ENCODE results near the gene BHMT2.

The BHMT2 gene

GRCh38 chr5:79069488-79070349 is at the start of gene BHMT2, which contains the start of gene DMGDH:
BHMT2 (plus strand) TSS chr5:79069767; CDS start chr5:79069783, 16 bp downstream.
DMGDH (minus strand) TSS chr5:79069674; CDS start chr5:79069620, 54 bp downstream.
- Mint-ChIP-seq H3K27ac (no peak within 1 kb of the TSS), H3K4me3 (peak within 1 kb of the TSS in 1 of 2 donors; percentile 33), H3K4me1 (peaks cover 6% of the 10 kb centered on the region), H3K27me3 (peaks cover 47% of the 10 kb centered on the region), H3K9me3 (no peaks in the 10 kb centered on the region)
- peak; percentile 68 for ATAC-seq
- peak in 1 of 2 donors; percentile 7 for DNase-seq

GRCh38 chr5:79020861-79021561 is 48.6 kb upstream of the BHMT2 start:
- DNase-seq, result peak; percentile 20 to 43
- H3K27me3 Mint-ChIP-seq, result peaks cover 74% of the 10 kb centered on the region
- no peak overlapping the region for H3K27ac Mint-ChIP-seq
- H3K9me3 Mint-ChIP-seq, result no peaks in the 10 kb centered on the region
- H3K4me1 Mint-ChIP-seq, result peaks cover 17% of the 10 kb centered on the region
- peak; percentile 73 for ATAC-seq
- no peak overlapping the region for H3K4me3 Mint-ChIP-seq

- no peak for DNase-seq
- ATAC-seq, result no peak
- H3K27ac Mint-ChIP-seq, result no peak overlapping the region
- H3K4me1 Mint-ChIP-seq, result peaks cover 17% of the 10 kb centered on the region
- H3K9me3 Mint-ChIP-seq, result no peaks in the 10 kb centered on the region
- H3K27me3 Mint-ChIP-seq, result peaks cover 74% of the 10 kb centered on the region
- no peak overlapping the region for H3K4me3 Mint-ChIP-seq
These were observed 47.8 kb upstream of the BHMT2 start for GRCh38 chr5:79021753-79022152.

GRCh38 chr5:79022771-79023170 is 46.8 kb upstream of the BHMT2 start:
- no peak overlapping the region for H3K27ac Mint-ChIP-seq
- no peak overlapping the region for H3K4me3 Mint-ChIP-seq
- no peaks in the 10 kb centered on the region for H3K9me3 Mint-ChIP-seq
- DNase-seq (no peak), ATAC-seq (no peak)
- H3K4me1 Mint-ChIP-seq, result peaks cover 17% of the 10 kb centered on the region
- peaks cover 74% of the 10 kb centered on the region for H3K27me3 Mint-ChIP-seq

GRCh38 chr5:79023348-79023747 is 46.2 kb upstream of the BHMT2 start:
- DNase-seq, result no peak
- no peak for ATAC-seq
- peaks cover 74% of the 10 kb centered on the region for H3K27me3 Mint-ChIP-seq

GRCh38 chr5:79023947-79024346 is 45.6 kb upstream of the BHMT2 start:
- no peaks in the 10 kb centered on the region for H3K9me3 Mint-ChIP-seq
- no peak overlapping the region for H3K4me3 Mint-ChIP-seq
- peaks cover 17% of the 10 kb centered on the region for H3K4me1 Mint-ChIP-seq
- ATAC-seq (no peak), DNase-seq (no peak)
- H3K27ac Mint-ChIP-seq, result no peak overlapping the region
- peaks cover 72% of the 10 kb centered on the region for H3K27me3 Mint-ChIP-seq

More at GRCh38 chr5:79023348-79023747, 46.2 kb upstream of the BHMT2 start:
- Mint-ChIP-seq H3K9me3 (no peaks in the 10 kb centered on the region), H3K4me1 (peaks cover 17% of the 10 kb centered on the region), H3K27ac (no peak overlapping the region), H3K4me3 (no peak overlapping the region)

GRCh38 chr5:79025054-79025472 is 44.5 kb upstream of the BHMT2 start:
- peaks cover 61% of the 10 kb centered on the region for H3K27me3 Mint-ChIP-seq
- H3K9me3 Mint-ChIP-seq, result no peaks in the 10 kb centered on the region
- peaks cover 17% of the 10 kb centered on the region for H3K4me1 Mint-ChIP-seq
- peak overlapping the region; percentile 61 to 66 for H3K4me3 Mint-ChIP-seq
- ATAC-seq (no peak), DNase-seq (peak; percentile 45 to 49)
- no peak overlapping the region for H3K27ac Mint-ChIP-seq

- no peak for ATAC-seq
These were observed 38.7 kb upstream of the BHMT2 start for GRCh38 chr5:79030663-79031484.

GRCh38 chr5:79031485-79031867 is 38.1 kb upstream of the BHMT2 start:
- Mint-ChIP-seq H3K27me3 (peaks cover 11% of the 10 kb centered on the region), H3K4me1 (no peaks in the 10 kb centered on the region), H3K4me3 (no peak overlapping the region), H3K9me3 (no peaks in the 10 kb centered on the region), H3K27ac (no peak overlapping the region)
- ATAC-seq (no peak), DNase-seq (no peak)

More at GRCh38 chr5:79030663-79031484, 38.7 kb upstream of the BHMT2 start:
- Mint-ChIP-seq H3K4me1 (no peaks in the 10 kb centered on the region), H3K9me3 (no peaks in the 10 kb centered on the region), H3K4me3 (no peak overlapping the region), H3K27ac (no peak overlapping the region), H3K27me3 (peaks cover 17% of the 10 kb centered on the region)
- no peak for DNase-seq

- H3K4me3 Mint-ChIP-seq, result no peak overlapping the region
- DNase-seq, result no peak
- ATAC-seq, result no peak
These were observed 37.4 kb upstream of the BHMT2 start for GRCh38 chr5:79032031-79032695.

GRCh38 chr5:79032782-79033181 is 36.8 kb upstream of the BHMT2 start:
- DNase-seq, result no peak
- H3K27me3 Mint-ChIP-seq, result no peaks in the 10 kb centered on the region
- ATAC-seq, result no peak
- no peaks in the 10 kb centered on the region for H3K9me3 Mint-ChIP-seq
- no peak overlapping the region for H3K4me3 Mint-ChIP-seq
- no peaks in the 10 kb centered on the region for H3K4me1 Mint-ChIP-seq
- no peak overlapping the region for H3K27ac Mint-ChIP-seq

More at GRCh38 chr5:79032031-79032695, 37.4 kb upstream of the BHMT2 start:
- Mint-ChIP-seq H3K4me1 (no peaks in the 10 kb centered on the region), H3K27me3 (peaks cover 4% of the 10 kb centered on the region), H3K9me3 (no peaks in the 10 kb centered on the region), H3K27ac (no peak overlapping the region)

GRCh38 chr5:79035237-79035636 is 34.3 kb upstream of the BHMT2 start:
- Mint-ChIP-seq H3K4me3 (no peak overlapping the region), H3K4me1 (no peaks in the 10 kb centered on the region), H3K9me3 (no peaks in the 10 kb centered on the region), H3K27me3 (no peaks in the 10 kb centered on the region), H3K27ac (no peak overlapping the region)
- ATAC-seq (no peak), DNase-seq (no peak)

- Mint-ChIP-seq H3K4me1 (no peaks in the 10 kb centered on the region), H3K4me3 (no peak overlapping the region), H3K27ac (no peak overlapping the region), H3K27me3 (no peaks in the 10 kb centered on the region), H3K9me3 (no peaks in the 10 kb centered on the region)
- DNase-seq (no peak), ATAC-seq (no peak)
These were observed 32.8 kb upstream of the BHMT2 start for GRCh38 chr5:79036769-79037168.

GRCh38 chr5:79042188-79042587 is 27.4 kb upstream of the BHMT2 start:
- DNase-seq (no peak), ATAC-seq (no peak)
- H3K27ac Mint-ChIP-seq, result no peak overlapping the region
- H3K27me3 Mint-ChIP-seq, result no peaks in the 10 kb centered on the region
- H3K4me1 Mint-ChIP-seq, result no peaks in the 10 kb centered on the region
- no peaks in the 10 kb centered on the region for H3K9me3 Mint-ChIP-seq
- no peak overlapping the region for H3K4me3 Mint-ChIP-seq

GRCh38 chr5:79047199-79047598 is 22.4 kb upstream of the BHMT2 start:
- Mint-ChIP-seq H3K9me3 (no peaks in the 10 kb centered on the region), H3K4me1 (no peaks in the 10 kb centered on the region), H3K4me3 (no peak overlapping the region), H3K27me3 (peaks cover 8% of the 10 kb centered on the region), H3K27ac (no peak overlapping the region)
- ATAC-seq, result no peak
- DNase-seq, result no peak
